NCI-H526 treated with DMSO at 0.1 percent for 48 hours (cell line): ENCODE measurements around the gene RASSF1.

Experiments used
- DNase-seq: peaks from one replicate; lab custom pipeline; 2025; lab: John Stamatoyannopoulos, UW

Gene RASSF1

GRCh38 chr3:50342813-50343633 is 2.4 kb upstream of the RASSF1 start:
- no peak for DNase-seq

GRCh38 chr3:50341996-50342650 is 1.5 kb upstream of the RASSF1 start:
- no peak for DNase-seq

- DNase-seq: no peak
These were observed 901 bp upstream of the RASSF1 start for GRCh38 chr3:50341537-50341936.

- DNase-seq: no peak
These were observed 539 bp downstream of the RASSF1 start for GRCh38 chr3:50340147-50340447.

GRCh38 chr3:50339485-50340146 is 1.0 kb downstream of the RASSF1 start:
- DNase-seq: no peak

- DNase-seq: no peak
These were observed 1.7 kb downstream of the RASSF1 start for GRCh38 chr3:50338965-50339364.

- DNase-seq: peak; percentile 97
These were observed 3.3 kb downstream of the RASSF1 start for GRCh38 chr3:50337175-50337861.

GRCh38 chr3:50336452-50337174 is 4.0 kb downstream of the RASSF1 start:
- no peak for DNase-seq

GRCh38 chr3:50334339-50335075 is 6.1 kb downstream of the RASSF1 start:
- DNase-seq: no peak

- DNase-seq: no peak
These were observed 6.8 kb downstream of the RASSF1 start for GRCh38 chr3:50333744-50334328.

- no peak for DNase-seq
These were observed 9.2 kb downstream of the RASSF1 start for GRCh38 chr3:50331364-50331907.

- no peak for DNase-seq
These were observed 10.3 kb downstream of the RASSF1 start for GRCh38 chr3:50330330-50330729.

GRCh38 chr3:50327943-50328691 is 12.5 kb downstream of the RASSF1 start, which contains the start of gene TUSC2:
TSS of gene TUSC2 (minus strand) at chr3:50328223. CDS start at chr3:50328099, 124 bp downstream.
- DNase-seq: peak; percentile 92

- DNase-seq: no peak
These were observed 13.5 kb downstream of the RASSF1 start for GRCh38 chr3:50327129-50327528.

GRCh38 chr3:50326182-50326541 is 14.5 kb downstream of the RASSF1 start:
- no peak for DNase-seq

- no peak for DNase-seq
These were observed 15.0 kb downstream of the RASSF1 start for GRCh38 chr3:50325497-50326181.

- no peak for DNase-seq
These were observed 15.5 kb downstream of the RASSF1 start for GRCh38 chr3:50325113-50325480.

GRCh38 chr3:50324351-50325112 is 16.1 kb downstream of the RASSF1 start:
- peak; percentile 22 for DNase-seq
